Sigmoid colon (tissue), 7 donors: Measurements from ENCODE around the gene UBE2E2. TPM values are rescaled to one million over a fixed set of nuclear protein-coding genes. Genes with fewer than 3 reads are reported as not detected.

ENCODE experiments used
- DNase-seq: peaks from one replicate; pipeline ENCODE4 v3.0.0-alpha.2; 2019
- H3K27ac ChIP-seq, 4 donors: fragments of 200-600 bp; sonication (generic); one replicate each; pipeline ENCODE4 v1.5.1; 2016 to 2019; ENCODE audit warnings: mild to moderate bottlenecking in 1 of 4
- H3K27me3 ChIP-seq, 3 donors: fragments of 200-600 bp; sonication (generic); one replicate each; pipeline ENCODE4 v1.5.1; 2019; ENCODE audit warnings: mild to moderate bottlenecking in 1 of 3
- H3K36me3 ChIP-seq, 4 donors: fragments of 200-600 bp; sonication (generic); one replicate each; pipeline ENCODE4 v1.5.1; 2016 to 2019
- H3K4me1 ChIP-seq, 4 donors: fragments of 200-600 bp; sonication (generic); one replicate each; pipeline ENCODE4 v1.5.1; 2017 to 2019
- H3K4me3 ChIP-seq, 4 donors: fragments of 200-600 bp; sonication (generic); one replicate each; pipeline ENCODE4 v1.5.1; 2017 to 2019; ENCODE audit warnings: mild to moderate bottlenecking in 2 of 4, moderate library complexity in 1 of 4
- H3K9me3 ChIP-seq, 4 donors: fragments of 200-600 bp in 3 of 4; sonication (generic) in 3 of 4; one replicate each; pipeline versions ENCODE4 v1.5.1 to v1.6.1; 2013 to 2019
- CTCF ChIP-seq, 4 experiments: fragments of 450-650 bp in 3 of 4; fragments of 200-600 bp in 1 of 4; IDR thresholded peaks; one replicate each; pipeline ENCODE4 v1.5.1; 2016 to 2019; ENCODE audit warnings: antibody characterized with exemption in 4 of 4, mild to moderate bottlenecking in 3 of 4, moderate library complexity in 2 of 4
- EP300 ChIP-seq, 4 donors: sonication (generic); formaldehyde crosslinking; IDR thresholded peaks; one replicate each; pipeline ENCODE4 v1.6.1; 2017; ENCODE audit warnings: antibody characterized with exemption in 4 of 4
- POLR2A ChIP-seq, 2 donors: fragments of 450-650 bp; IDR thresholded peaks; one replicate each; pipeline ENCODE4 v1.6.1; 2016; ENCODE audit warnings: antibody characterized with exemption in 2 of 2, mild to moderate bottlenecking in 2 of 2, moderate library complexity in 2 of 2
- POLR2AphosphoS5 ChIP-seq, 4 donors: sonication (generic); formaldehyde crosslinking; IDR thresholded peaks; one replicate each; pipeline ENCODE4 v1.6.1; 2017; ENCODE audit warnings: antibody characterized with exemption in 4 of 4
- WGBS, 2 donors: extraction: QIAGEN DNeasy Blood & Tissue Kit; methylation state at CpG; one replicate each; pipeline ENCODE4 v1.1.7; 2013; 5-methylcytosine and 5-hydroxymethylcytosine counted together
- intact Hi-C: fragments of 100-400 bp; cut with DNase I; formaldehyde crosslinking; loops from one replicate; pipeline ENCODE4 v1.15.1; 2023
- polyA plus RNA-seq, 3 donors: library from polyadenylated mRNA; stranded (reverse); fragments of 200-250 nt; gene quantifications; one replicate each; pipeline ENCODE4 v1.2.3, GENCODE V29; 2013
- total RNA-seq, 4 donors: library from RNA; depleted of rRNA; stranded (reverse); fragments of >200 nt; gene quantifications; one replicate each; pipeline ENCODE4 v1.1.0, GENCODE V29; 2016
- donor health status: healthy with polysubstance abuse.
- donor health status: Bipolar disorder and iron deficiency.
- donor health status: healthy.

Gene UBE2E2
- total and polyA plus RNA-seq, 7 donors: 3.7 to 135 (median 34.6) TPM

GRCh38 chr3:23405081-23405480 lies 202.0 kb downstream of the UBE2E2 start:
- TF ChIP-seq CTCF (IDR thresholded peaks at IDR 0.05) (no peak), POLR2A (IDR thresholded peaks at IDR 0.05) (no peak), EP300 (IDR thresholded peaks at IDR 0.05) (no peak), POLR2AphosphoS5 (IDR thresholded peaks at IDR 0.05) (no peak)
- intact Hi-C loops: no loop called here
- WGBS, 2 donors: 83 to 95% methylated on average over 1 of the region's 1 CpG
- no peaks in the 10 kb centered on the region for H3K27me3 ChIP-seq
- H3K4me1 ChIP-seq: peaks cover 0 to 15% (median 0%) of the 10 kb centered on the region in 4 donors
- no peak overlapping the region for H3K4me3 ChIP-seq
- H3K9me3 ChIP-seq: no peaks in the 10 kb centered on the region
- no peaks in the 10 kb centered on the region for H3K36me3 ChIP-seq
- DNase-seq: no peak
- H3K27ac ChIP-seq: no peak overlapping the region

- Histone ChIP-seq H3K36me3 (no peaks in the 10 kb centered on the region), H3K4me1 (peaks cover 0 to 15% (median 0%) of the 10 kb centered on the region in 4 donors), H3K9me3 (no peaks in the 10 kb centered on the region), H3K27ac (no peak overlapping the region), H3K4me3 (no peak overlapping the region), H3K27me3 (no peaks in the 10 kb centered on the region)
- intact Hi-C loops: no loop called here
- DNase-seq: no peak
- 27 to 63% methylated on average over 1 of the region's 1 CpG for WGBS, 2 donors
- TF ChIP-seq CTCF (IDR thresholded peaks at IDR 0.05) (no peak), EP300 (IDR thresholded peaks at IDR 0.05) (no peak), POLR2A (IDR thresholded peaks at IDR 0.05) (no peak)
Measured at GRCh38 chr3:23406601-23407000, 203.5 kb downstream of the UBE2E2 start.

- Histone ChIP-seq H3K9me3 (no peaks in the 10 kb centered on the region), H3K4me1 (peaks cover 0 to 6% (median 0%) of the 10 kb centered on the region in 4 donors), H3K36me3 (no peaks in the 10 kb centered on the region), H3K27ac (no peak overlapping the region), H3K27me3 (no peaks in the 10 kb centered on the region), H3K4me3 (no peak overlapping the region)
- TF ChIP-seq CTCF (IDR thresholded peaks at IDR 0.05): no peak
- TF ChIP-seq POLR2AphosphoS5 (IDR thresholded peaks at IDR 0.05): no peak
- TF ChIP-seq EP300 (IDR thresholded peaks at IDR 0.05): no peak
- TF ChIP-seq POLR2A (IDR thresholded peaks at IDR 0.05): no peak
- DNase-seq: no peak
- intact Hi-C loops: no loop called here
- WGBS, 2 donors: 93 to 95% methylated on average over 13 of the region's 13 CpGs
Measured at GRCh38 chr3:23418026-23418425, 214.9 kb downstream of the UBE2E2 start.

- H3K9me3 ChIP-seq: no peaks in the 10 kb centered on the region
- H3K4me3 ChIP-seq: no peak overlapping the region
- H3K36me3 ChIP-seq: no peaks in the 10 kb centered on the region
- H3K27me3 ChIP-seq: no peaks in the 10 kb centered on the region
- H3K4me1 ChIP-seq: peaks cover 0 to 6% (median 0%) of the 10 kb centered on the region in 4 donors
- WGBS, 2 donors: 89 to 91% methylated on average over 3 of the region's 3 CpGs
- DNase-seq: no peak
- H3K27ac ChIP-seq: no peak overlapping the region
- TF ChIP-seq POLR2A (IDR thresholded peaks at IDR 0.05) (no peak), CTCF (IDR thresholded peaks at IDR 0.05) (no peak), EP300 (IDR thresholded peaks at IDR 0.05) (no peak), POLR2AphosphoS5 (IDR thresholded peaks at IDR 0.05) (no peak)
- intact Hi-C loops: no loop called here
Measured at GRCh38 chr3:23421811-23422516, 218.8 kb downstream of the UBE2E2 start.

GRCh38 chr3:23422517-23422851 lies 219.4 kb downstream of the UBE2E2 start:
- Histone ChIP-seq H3K27ac (no peak overlapping the region), H3K9me3 (no peaks in the 10 kb centered on the region), H3K36me3 (no peaks in the 10 kb centered on the region), H3K4me3 (no peak overlapping the region), H3K4me1 (peaks cover 0 to 6% (median 0%) of the 10 kb centered on the region in 4 donors), H3K27me3 (no peaks in the 10 kb centered on the region)
- DNase-seq: no peak
- TF ChIP-seq EP300 (IDR thresholded peaks at IDR 0.05) (no peak), POLR2A (IDR thresholded peaks at IDR 0.05) (no peak), POLR2AphosphoS5 (IDR thresholded peaks at IDR 0.05) (no peak), CTCF (IDR thresholded peaks at IDR 0.05) (no peak)
- intact Hi-C loops: no loop called here
